ENCODE data around the gene ZPBP.

DNA sequence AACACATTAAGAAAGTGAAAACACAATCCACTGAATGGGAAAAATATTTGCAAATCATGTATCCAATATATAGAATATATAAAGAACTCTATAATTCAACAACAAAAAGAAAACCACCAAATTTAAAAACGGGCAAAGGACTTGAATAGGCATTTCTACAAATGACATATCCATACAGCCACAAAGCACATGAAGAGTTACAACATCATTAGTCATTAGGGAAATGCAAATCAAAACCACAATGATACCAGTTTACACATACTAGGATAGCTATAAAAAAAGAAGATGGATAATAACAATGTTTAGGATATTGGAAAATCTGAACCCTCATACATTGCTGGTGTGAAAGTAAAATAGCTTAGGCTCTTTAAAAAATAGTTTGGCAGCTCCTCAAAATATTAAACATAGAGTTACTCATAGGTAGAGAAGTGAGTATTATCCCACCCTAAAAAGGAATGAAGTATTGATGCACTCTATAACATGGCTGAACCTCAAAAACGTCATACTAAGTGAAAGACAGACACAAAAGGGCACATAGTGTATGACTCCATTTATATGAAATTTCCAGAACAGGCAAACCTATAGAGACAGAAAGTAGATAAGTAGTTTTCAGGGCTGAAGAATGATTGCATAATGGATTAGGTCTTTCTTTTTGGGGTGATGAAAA lies 4.5 kb downstream of the ZPBP start:
- TF ChIP-seq, protein P1, sequence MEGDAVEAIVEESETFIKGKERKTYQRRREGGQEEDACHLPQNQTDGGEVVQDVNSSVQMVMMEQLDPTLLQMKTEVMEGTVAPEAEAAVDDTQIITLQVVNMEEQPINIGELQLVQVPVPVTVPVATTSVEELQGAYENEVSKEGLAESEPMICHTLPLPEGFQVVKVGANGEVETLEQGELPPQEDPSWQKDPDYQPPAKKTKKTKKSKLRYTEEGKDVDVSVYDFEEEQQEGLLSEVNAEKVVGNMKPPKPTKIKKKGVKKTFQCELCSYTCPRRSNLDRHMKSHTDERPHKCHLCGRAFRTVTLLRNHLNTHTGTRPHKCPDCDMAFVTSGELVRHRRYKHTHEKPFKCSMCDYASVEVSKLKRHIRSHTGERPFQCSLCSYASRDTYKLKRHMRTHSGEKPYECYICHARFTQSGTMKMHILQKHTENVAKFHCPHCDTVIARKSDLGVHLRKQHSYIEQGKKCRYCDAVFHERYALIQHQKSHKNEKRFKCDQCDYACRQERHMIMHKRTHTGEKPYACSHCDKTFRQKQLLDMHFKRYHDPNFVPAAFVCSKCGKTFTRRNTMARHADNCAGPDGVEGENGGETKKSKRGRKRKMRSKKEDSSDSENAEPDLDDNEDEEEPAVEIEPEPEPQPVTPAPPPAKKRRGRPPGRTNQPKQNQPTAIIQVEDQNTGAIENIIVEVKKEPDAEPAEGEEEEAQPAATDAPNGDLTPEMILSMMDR (IDR thresholded peaks at IDR 0.05), result no peak
- TF ChIP-seq POLR2A (IDR thresholded peaks at IDR 0.05), result no peak

Measured in testis (tissue), 2 donors.